Measurements from ENCODE around the gene B4GALNT4. TPM values are rescaled to one million over a fixed set of nuclear protein-coding genes. Genes with fewer than 3 reads are reported as not detected.

The B4GALNT4 gene
- total and polyA plus RNA-seq, 2 of the 13 experiments (the other 11 are each of a cell fraction or from before 2014, with no cell fraction given) = 30.5 to 50.1 TPM

DNA sequence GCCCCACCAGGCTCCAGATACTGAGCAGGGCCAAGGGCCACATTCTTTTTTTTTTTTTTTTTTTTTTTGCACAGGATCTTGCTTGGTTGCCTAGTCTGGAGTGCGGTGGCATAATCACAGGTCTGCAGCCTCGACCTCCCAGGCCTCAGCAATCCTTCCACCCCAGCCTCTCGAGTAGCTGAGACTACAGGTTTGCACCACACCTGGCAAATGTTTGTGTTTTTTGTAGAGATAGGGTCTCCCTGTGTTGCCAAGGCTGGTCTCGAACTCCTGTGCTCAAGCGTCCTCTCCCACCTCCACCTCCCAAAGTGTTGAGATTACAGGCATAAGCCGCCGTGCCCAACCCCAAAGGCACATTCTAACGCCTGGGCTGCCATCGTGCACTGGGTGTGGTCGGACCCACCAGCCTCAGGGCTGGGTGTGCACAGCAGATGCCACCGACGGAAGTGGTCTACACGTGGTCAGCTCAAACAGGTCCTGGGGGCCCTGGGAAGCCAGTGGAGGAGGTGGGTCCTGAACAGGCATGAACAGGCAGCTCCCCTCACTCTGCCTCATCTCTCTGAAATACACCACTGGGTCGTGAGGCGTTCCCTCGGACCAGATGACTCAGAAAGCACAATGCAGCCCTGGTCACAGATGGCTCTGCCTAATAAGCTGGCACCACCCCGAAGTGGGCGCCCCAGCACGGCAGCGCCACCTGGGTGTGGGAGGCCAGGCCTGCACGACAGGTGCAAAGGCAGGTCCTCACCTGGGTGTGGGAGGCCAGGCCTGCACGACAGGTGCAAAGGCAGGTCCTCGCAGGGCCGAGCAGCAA, 5.1 kb upstream of the B4GALNT4 start (continued):
- TF ChIP-seq NONO (IDR thresholded peaks at IDR 0.05) = no peak
- 0 out of 2 replicates have a peak, but pooled peaks have one; percentile 58 for TF ChIP-seq NONO (CRISPR knock-in tag; conservative IDR thresholded peaks at IDR 0.05)
- no peak for TF ChIP-seq NR2F6 (IDR thresholded peaks at IDR 0.05)
- 0 out of 2 replicates have a peak, but pooled peaks have one; percentile 28 for TF ChIP-seq NR2F6 (CRISPR knock-in tag; IDR thresholded peaks at IDR 0.05)
- TF ChIP-seq, protein P1, sequence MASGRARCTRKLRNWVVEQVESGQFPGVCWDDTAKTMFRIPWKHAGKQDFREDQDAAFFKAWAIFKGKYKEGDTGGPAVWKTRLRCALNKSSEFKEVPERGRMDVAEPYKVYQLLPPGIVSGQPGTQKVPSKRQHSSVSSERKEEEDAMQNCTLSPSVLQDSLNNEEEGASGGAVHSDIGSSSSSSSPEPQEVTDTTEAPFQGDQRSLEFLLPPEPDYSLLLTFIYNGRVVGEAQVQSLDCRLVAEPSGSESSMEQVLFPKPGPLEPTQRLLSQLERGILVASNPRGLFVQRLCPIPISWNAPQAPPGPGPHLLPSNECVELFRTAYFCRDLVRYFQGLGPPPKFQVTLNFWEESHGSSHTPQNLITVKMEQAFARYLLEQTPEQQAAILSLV (CRISPR knock-in tag; IDR thresholded peaks at IDR 0.05; ENCODE audit: borderline replicate concordance) = 0 out of 2 replicates have a peak, but pooled peaks have one; percentile 54
- TF ChIP-seq SAFB2 (CRISPR knock-in tag; IDR thresholded peaks at IDR 0.05; ENCODE audit: borderline replicate concordance, low read depth) = no peak
- TF ChIP-seq NFIB (CRISPR knock-in tag; IDR thresholded peaks at IDR 0.05; ENCODE audit: borderline replicate concordance) = no peak
- TF ChIP-seq, protein P2, sequence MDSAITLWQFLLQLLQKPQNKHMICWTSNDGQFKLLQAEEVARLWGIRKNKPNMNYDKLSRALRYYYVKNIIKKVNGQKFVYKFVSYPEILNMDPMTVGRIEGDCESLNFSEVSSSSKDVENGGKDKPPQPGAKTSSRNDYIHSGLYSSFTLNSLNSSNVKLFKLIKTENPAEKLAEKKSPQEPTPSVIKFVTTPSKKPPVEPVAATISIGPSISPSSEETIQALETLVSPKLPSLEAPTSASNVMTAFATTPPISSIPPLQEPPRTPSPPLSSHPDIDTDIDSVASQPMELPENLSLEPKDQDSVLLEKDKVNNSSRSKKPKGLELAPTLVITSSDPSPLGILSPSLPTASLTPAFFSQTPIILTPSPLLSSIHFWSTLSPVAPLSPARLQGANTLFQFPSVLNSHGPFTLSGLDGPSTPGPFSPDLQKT (CRISPR knock-in tag; IDR thresholded peaks at IDR 0.05; ENCODE audit: borderline replicate concordance) = no peak
- TF ChIP-seq, protein P3, sequence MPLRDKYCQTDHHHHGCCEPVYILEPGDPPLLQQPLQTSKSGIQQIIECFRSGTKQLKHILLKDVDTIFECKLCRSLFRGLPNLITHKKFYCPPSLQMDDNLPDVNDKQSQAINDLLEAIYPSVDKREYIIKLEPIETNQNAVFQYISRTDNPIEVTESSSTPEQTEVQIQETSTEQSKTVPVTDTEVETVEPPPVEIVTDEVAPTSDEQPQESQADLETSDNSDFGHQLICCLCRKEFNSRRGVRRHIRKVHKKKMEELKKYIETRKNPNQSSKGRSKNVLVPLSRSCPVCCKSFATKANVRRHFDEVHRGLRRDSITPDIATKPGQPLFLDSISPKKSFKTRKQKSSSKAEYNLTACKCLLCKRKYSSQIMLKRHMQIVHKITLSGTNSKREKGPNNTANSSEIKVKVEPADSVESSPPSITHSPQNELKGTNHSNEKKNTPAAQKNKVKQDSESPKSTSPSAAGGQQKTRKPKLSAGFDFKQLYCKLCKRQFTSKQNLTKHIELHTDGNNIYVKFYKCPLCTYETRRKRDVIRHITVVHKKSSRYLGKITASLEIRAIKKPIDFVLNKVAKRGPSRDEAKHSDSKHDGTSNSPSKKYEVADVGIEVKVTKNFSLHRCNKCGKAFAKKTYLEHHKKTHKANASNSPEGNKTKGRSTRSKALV (CRISPR knock-in tag; IDR thresholded peaks at IDR 0.05) = no peak
- no peak for TF ChIP-seq ZFP37 (CRISPR knock-in tag; IDR thresholded peaks at IDR 0.05; ENCODE audit: borderline replicate concordance)
- no peak for TF ChIP-seq ZNF552 (CRISPR knock-in tag; IDR thresholded peaks at IDR 0.05; ENCODE audit: borderline replicate concordance)
- no peak for TF ChIP-seq ZNF251 (CRISPR knock-in tag; IDR thresholded peaks at IDR 0.05)
- TF ChIP-seq, protein P4, sequence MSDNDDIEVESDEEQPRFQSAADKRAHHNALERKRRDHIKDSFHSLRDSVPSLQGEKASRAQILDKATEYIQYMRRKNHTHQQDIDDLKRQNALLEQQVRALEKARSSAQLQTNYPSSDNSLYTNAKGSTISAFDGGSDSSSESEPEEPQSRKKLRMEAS (IDR thresholded peaks at IDR 0.05) = peak; percentile 32; the same call in 1 of the 2 replicates
- TF ChIP-seq ZNF670 (CRISPR knock-in tag; IDR thresholded peaks at IDR 0.05; ENCODE audit: borderline replicate concordance) = no peak
- TF ChIP-seq ZNF773 (CRISPR knock-in tag; IDR thresholded peaks at IDR 0.05; ENCODE audit: borderline replicate concordance) = no peak
- 0 out of 2 replicates have a peak, but pooled peaks have one; percentile 20 for TF ChIP-seq NFATC3 (CRISPR knock-in tag; IDR thresholded peaks at IDR 0.05)
- peak; percentile 41; the same call in 1 of the 2 replicates for TF ChIP-seq HDAC2 (CRISPR knock-in tag; IDR thresholded peaks at IDR 0.05)
- TF ChIP-seq ZNF713 (CRISPR knock-in tag; IDR thresholded peaks at IDR 0.05) = no peak
- TF ChIP-seq RARA (CRISPR knock-in tag; IDR thresholded peaks at IDR 0.05) = no peak
- no peak for TF ChIP-seq CC2D1A (CRISPR knock-in tag; IDR thresholded peaks at IDR 0.05)
- TF ChIP-seq CHD2 (IDR thresholded peaks at IDR 0.05; ENCODE audit: low read depth, low read length) = no peak
- TF ChIP-seq, protein P5, sequence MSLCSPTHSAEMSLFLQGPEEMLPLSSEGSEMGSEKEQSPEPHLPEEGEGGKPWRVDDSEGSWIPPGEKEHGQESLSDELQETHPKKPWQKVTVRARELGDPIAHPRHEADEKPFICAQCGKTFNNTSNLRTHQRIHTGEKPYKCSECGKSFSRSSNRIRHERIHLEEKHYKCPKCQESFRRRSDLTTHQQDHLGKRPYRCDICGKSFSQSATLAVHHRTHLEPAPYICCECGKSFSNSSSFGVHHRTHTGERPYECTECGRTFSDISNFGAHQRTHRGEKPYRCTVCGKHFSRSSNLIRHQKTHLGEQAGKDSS (CRISPR knock-in tag; IDR thresholded peaks at IDR 0.05; ENCODE audit: borderline replicate concordance, low read depth) = peak; percentile 37; the same call in 1 of the 2 replicates
- TF ChIP-seq THAP11 (CRISPR knock-in tag; IDR thresholded peaks at IDR 0.05) = peak; percentile 79
- no peak for TF ChIP-seq ZFP36L1 (CRISPR knock-in tag; IDR thresholded peaks at IDR 0.05)
- 0 out of 2 replicates have a peak, but pooled peaks have one; percentile 46 for TF ChIP-seq ZNF451 (CRISPR knock-in tag; IDR thresholded peaks at IDR 0.05)
- TF ChIP-seq REPIN1 (CRISPR knock-in tag; IDR thresholded peaks at IDR 0.05; ENCODE audit: borderline replicate concordance, low read depth) = no peak
- TF ChIP-seq PLRG1 (conservative IDR thresholded peaks at IDR 0.05) = no peak
